Neural progenitor cell (in vitro differentiated cells): ENCODE measurements around the gene SKA1. TPM values are rescaled to one million over a fixed set of nuclear protein-coding genes. Genes with fewer than 3 reads are reported as not detected.

Source experiments
- DNase-seq: peaks from one replicate; pipeline ENCODE4 v3.0.0-alpha.2; 2016; ENCODE audit warnings: low spot score
- H2AFZ ChIP-seq: fragments of 200-600 bp; sonication (generic); replicated peaks from 2 replicates; pipeline ENCODE4 v1.6.1; 2016; ENCODE audit warnings: antibody characterized with exemption
- H3F3A ChIP-seq: fragments of 200-600 bp; sonication (generic); 2 replicates; pipeline ENCODE4 v1.6.1; 2016; ENCODE audit warnings: antibody characterized with exemption, low read depth
- H3K27ac ChIP-seq: fragments of 200-600 bp; sonication (generic); 2 replicates; pipeline ENCODE4 v1.5.1; 2016; ENCODE audit warnings: mild to moderate bottlenecking
- H3K27me3 ChIP-seq: fragments of 200-600 bp; sonication (generic); 2 replicates; pipeline ENCODE4 v1.6.1; 2016; ENCODE audit warnings: mild to moderate bottlenecking, moderate library complexity
- H3K36me3 ChIP-seq: fragments of 200-600 bp; sonication (generic); 2 replicates; pipeline ENCODE4 v1.5.1; 2016
- H3K4me1 ChIP-seq: fragments of 200-600 bp; sonication (generic); 2 replicates; pipeline ENCODE4 v1.6.1; 2016; ENCODE audit warnings: mixed run types
- H3K4me2 ChIP-seq: fragments of 200-600 bp; sonication (generic); 2 replicates; pipeline ENCODE4 v1.6.1; 2016
- H3K4me3 ChIP-seq: fragments of 200-600 bp; sonication (generic); 2 replicates; pipeline ENCODE4 v1.5.1; 2016
- H3K79me2 ChIP-seq: fragments of 200-600 bp; sonication (generic); 2 replicates; pipeline ENCODE4 v1.6.1; 2016; ENCODE audit warnings: low read depth
- H3K9ac ChIP-seq: fragments of 200-600 bp; sonication (generic); 2 replicates; pipeline ENCODE4 v1.6.1; 2016
- H3K9me3 ChIP-seq: fragments of 200-600 bp; sonication (generic); 2 replicates; pipeline ENCODE4 v1.5.1; 2016; ENCODE audit warnings: low read depth
- H4K20me1 ChIP-seq: fragments of 200-600 bp; sonication (generic); 2 replicates; pipeline ENCODE4 v1.6.1; 2016; ENCODE audit warnings: low read depth
- H3K27ac Mint-ChIP-seq: 3 replicates; pipeline ENCODE4 v1.8.0; 2021; ENCODE audit warnings: mixed read lengths
- H3K27me3 Mint-ChIP-seq: 2 replicates; pipeline ENCODE4 v1.8.0; 2022; ENCODE audit warnings: low read depth, mild to moderate bottlenecking, inconsistent platforms, moderate library complexity, mixed read lengths; ENCODE audit not compliant: insufficient read depth
- H3K36me3 Mint-ChIP-seq: 3 replicates; pipeline ENCODE4 v1.8.0; 2021; ENCODE audit warnings: mixed read lengths
- H3K4me1 Mint-ChIP-seq: 3 replicates; pipeline ENCODE4 v1.8.0; 2021; ENCODE audit warnings: mixed read lengths
- H3K4me3 Mint-ChIP-seq: 3 replicates; pipeline ENCODE4 v1.8.0; 2021; ENCODE audit warnings: mild to moderate bottlenecking, moderate library complexity, mixed read lengths
- H3K9me3 Mint-ChIP-seq: 3 replicates; pipeline ENCODE4 v1.8.0; 2020; ENCODE audit warnings: mixed read lengths
- CTCF ChIP-seq: fragments of 200-600 bp; sonication (generic); IDR thresholded peaks from 2 replicates; pipeline ENCODE4 v1.5.1; 2017; ENCODE audit warnings: antibody characterized with exemption, mild to moderate bottlenecking
- EZH2 ChIP-seq: fragments of 200-600 bp; sonication (generic); IDR thresholded peaks from 2 replicates; pipeline ENCODE4 v1.6.1; 2017; ENCODE audit warnings: antibody characterized with exemption, mild to moderate bottlenecking, moderate library complexity
- EZH2phosphoT487 ChIP-seq: fragments of 200-600 bp; sonication (generic); IDR thresholded peaks from 2 replicates; pipeline ENCODE4 v1.6.1; 2017; ENCODE audit warnings: antibody characterized with exemption
- total RNA-seq: library from RNA; depleted of rRNA; stranded (reverse); fragments of >200 nt; gene quantifications from 2 replicates; pipeline ENCODE4 v1.2.3, GENCODE V29; 2015; ENCODE audit warnings: low replicate concordance

The SKA1 gene
- total RNA-seq, 1 donor from 2014 or later: 57.2 TPM

GRCh38 chr18:50395093-50395492 lies 20.2 kb downstream of the SKA1 start:
- TF ChIP-seq CTCF (no peak), EZH2 (no peak), EZH2phosphoT487 (no peak)
- Mint-ChIP-seq H3K4me1 (peaks cover 25% of the 10 kb centered on the region), H3K36me3 (peaks cover 18% of the 10 kb centered on the region), H3K27ac (no peak overlapping the region), H3K4me3 (no peak overlapping the region), H3K9me3 (no peaks in the 10 kb centered on the region), H3K27me3 (peaks cover 2% of the 10 kb centered on the region)
- no peak overlapping the region for H3K9ac ChIP-seq
- no peak overlapping the region for H3K4me3 ChIP-seq
- H3K79me2 ChIP-seq: no peaks in the 10 kb centered on the region
- H3K9me3 ChIP-seq: no peaks in the 10 kb centered on the region
- H4K20me1 ChIP-seq: no peaks in the 10 kb centered on the region
- H3K27ac ChIP-seq: no peak overlapping the region
- H3K4me1 ChIP-seq: peaks cover 32% of the 10 kb centered on the region
- H3K27me3 ChIP-seq: peaks cover 1% of the 10 kb centered on the region
- H2AFZ ChIP-seq: no peak overlapping the region
- DNase-seq: no peak
- H3K36me3 ChIP-seq: no peaks in the 10 kb centered on the region
- peaks cover 15% of the 10 kb centered on the region for H3F3A ChIP-seq
- no peak overlapping the region for H3K4me2 ChIP-seq

GRCh38 chr18:50396005-50396660 lies 21.3 kb downstream of the SKA1 start:
- no peaks in the 10 kb centered on the region for H3K36me3 ChIP-seq
- H3K27me3 ChIP-seq: peaks cover 12% of the 10 kb centered on the region
- peaks cover 37% of the 10 kb centered on the region for H3K4me1 ChIP-seq
- DNase-seq: no peak
- H3K79me2 ChIP-seq: no peaks in the 10 kb centered on the region
- peaks cover 17% of the 10 kb centered on the region for H3F3A ChIP-seq
- peaks cover 5% of the 10 kb centered on the region for H3K27me3 Mint-ChIP-seq
- no peak overlapping the region for H3K27ac Mint-ChIP-seq
- H3K4me1 Mint-ChIP-seq: peaks cover 33% of the 10 kb centered on the region
- no peak overlapping the region for H2AFZ ChIP-seq
- no peak for TF ChIP-seq EZH2
- no peak for TF ChIP-seq CTCF
- H3K4me3 Mint-ChIP-seq: no peak overlapping the region
- no peak overlapping the region for H3K27ac ChIP-seq
- no peak overlapping the region for H3K4me3 ChIP-seq
- H3K9me3 ChIP-seq: no peaks in the 10 kb centered on the region
- H3K9ac ChIP-seq: no peak overlapping the region
- H4K20me1 ChIP-seq: no peaks in the 10 kb centered on the region
- peaks cover 18% of the 10 kb centered on the region for H3K36me3 Mint-ChIP-seq
- H3K9me3 Mint-ChIP-seq: no peaks in the 10 kb centered on the region
- H3K4me2 ChIP-seq: no peak overlapping the region

- Histone ChIP-seq H3K27ac (no peak overlapping the region), H3K9me3 (no peaks in the 10 kb centered on the region), H3K9ac (no peak overlapping the region), H3K79me2 (no peaks in the 10 kb centered on the region), H3K4me2 (no peak overlapping the region), H2AFZ (no peak overlapping the region), H3K27me3 (peaks cover 20% of the 10 kb centered on the region), H3K4me3 (no peak overlapping the region), H3F3A (peaks cover 17% of the 10 kb centered on the region), H3K4me1 (peaks cover 42% of the 10 kb centered on the region), H4K20me1 (no peaks in the 10 kb centered on the region), H3K36me3 (no peaks in the 10 kb centered on the region)
- no peak for DNase-seq
- TF ChIP-seq CTCF (no peak), EZH2 (no peak), EZH2phosphoT487 (no peak)
- Mint-ChIP-seq H3K27me3 (peaks cover 5% of the 10 kb centered on the region), H3K36me3 (peaks cover 18% of the 10 kb centered on the region), H3K27ac (no peak overlapping the region), H3K4me1 (peaks cover 35% of the 10 kb centered on the region), H3K4me3 (no peak overlapping the region), H3K9me3 (no peaks in the 10 kb centered on the region)
Observed at GRCh38 chr18:50397023-50397422, 22.2 kb downstream of the SKA1 start.
